Stimulated activated CD4-positive, alpha-beta T cell treated with anti-CD3 and anti-CD28 coated beads, Interleukin-15, amount 100 ng/mL, for 1 hour (primary cell): Measurements from ENCODE around the gene NAXE.
"Not testable (repeated sequence)": the region's sequence is repeated elsewhere in the genome, so short reads cannot be mapped to it uniquely, and the experiment has no call there.

ENCODE experiments used
- DNase-seq, 2 donors: peaks; one replicate each; pipeline ENCODE4 v3.0.0-alpha.2; 2020; ENCODE audit warnings: low read depth in 1 of 2, low spot score in 1 of 2

NAXE gene

GRCh38 chr1:156592910-156593660 is 1.5 kb downstream of the NAXE start:
- DNase-seq: no peak

- no peak for DNase-seq
Observed at GRCh38 chr1:156593661-156593989, 2.0 kb downstream of the NAXE start.

- no peak for DNase-seq
Observed at GRCh38 chr1:156594190-156594589, 2.6 kb downstream of the NAXE start.

DNA sequence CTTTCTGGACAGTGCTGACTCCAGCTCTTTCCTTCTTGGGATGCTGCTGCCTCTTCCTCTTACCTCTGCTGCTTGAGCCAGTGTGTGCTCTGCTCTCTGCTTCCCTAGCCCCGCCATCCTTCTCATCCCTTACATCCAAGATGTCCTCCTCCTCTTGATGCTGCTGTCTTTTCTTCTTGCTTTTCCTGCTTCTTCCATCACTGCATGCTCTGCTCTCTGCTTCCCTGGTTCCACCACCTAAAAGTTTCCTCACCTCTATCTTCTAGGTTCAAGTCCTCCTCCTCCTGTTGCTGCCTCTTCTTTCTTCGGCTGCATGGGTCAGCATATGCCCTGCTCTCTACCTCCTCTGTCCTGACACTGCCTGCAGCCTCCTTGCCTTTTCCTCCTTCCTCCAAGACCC is 3.4 kb downstream of the NAXE start:
- no peak for DNase-seq

GRCh38 chr1:156596426-156596825 is 4.8 kb downstream of the NAXE start:
- no peak for DNase-seq

GRCh38 chr1:156598125-156598524 is 6.5 kb downstream of the NAXE start:
- DNase-seq: no peak

DNA sequence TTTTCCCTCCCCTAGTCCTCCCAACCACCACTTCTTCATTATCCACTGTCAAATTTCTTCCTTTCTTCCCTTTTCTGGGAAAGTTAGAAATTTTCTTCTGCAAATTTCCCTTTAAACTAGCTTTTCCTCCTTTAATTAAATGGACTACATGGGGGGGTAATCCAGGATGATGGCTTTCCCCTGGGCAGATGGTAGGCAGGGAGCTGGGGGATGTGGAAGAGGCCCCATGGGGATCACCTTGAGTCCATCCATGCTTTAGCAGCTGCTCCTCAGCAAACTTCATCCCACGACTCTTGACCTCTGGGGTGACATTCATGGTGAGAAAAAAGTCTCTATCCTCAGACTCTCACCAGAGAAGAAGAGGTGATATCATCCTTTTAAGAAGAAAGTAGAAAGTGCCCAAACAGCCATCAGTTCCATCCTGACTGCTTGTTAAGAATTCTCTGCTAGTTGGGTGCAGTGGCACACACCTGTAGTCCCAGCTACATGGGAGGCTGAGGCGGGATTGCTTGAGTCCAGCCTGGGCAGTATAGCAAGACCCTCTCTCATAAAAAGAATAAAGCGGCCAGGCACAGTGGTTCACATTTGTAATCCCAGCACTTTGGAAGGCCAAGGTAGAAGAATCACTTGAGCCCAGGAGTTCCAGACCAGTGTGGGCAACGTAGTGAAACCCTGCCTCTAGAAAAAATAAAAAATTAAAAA is 7.3 kb downstream of the NAXE start:
- DNase-seq: no peak

DNA sequence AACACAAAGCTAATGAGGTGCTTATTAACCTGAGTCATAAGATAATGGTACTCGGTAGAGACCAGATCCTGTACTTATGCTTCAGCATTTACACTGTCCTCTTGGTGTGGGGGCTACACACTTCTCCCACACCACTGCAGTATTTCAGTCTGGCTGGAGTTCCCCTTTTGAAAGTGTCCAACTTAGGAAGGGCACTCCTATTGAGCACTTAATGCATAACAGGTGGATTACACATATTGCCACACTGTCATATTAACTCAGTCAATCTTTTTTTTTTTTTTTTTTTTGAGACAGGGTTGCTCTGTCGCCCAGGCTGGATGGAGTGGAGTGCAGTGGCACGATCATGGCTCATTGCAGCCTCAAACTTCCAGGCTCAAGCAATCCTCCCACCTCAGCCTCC is 8.2 kb downstream of the NAXE start:
- DNase-seq: no peak

DNA sequence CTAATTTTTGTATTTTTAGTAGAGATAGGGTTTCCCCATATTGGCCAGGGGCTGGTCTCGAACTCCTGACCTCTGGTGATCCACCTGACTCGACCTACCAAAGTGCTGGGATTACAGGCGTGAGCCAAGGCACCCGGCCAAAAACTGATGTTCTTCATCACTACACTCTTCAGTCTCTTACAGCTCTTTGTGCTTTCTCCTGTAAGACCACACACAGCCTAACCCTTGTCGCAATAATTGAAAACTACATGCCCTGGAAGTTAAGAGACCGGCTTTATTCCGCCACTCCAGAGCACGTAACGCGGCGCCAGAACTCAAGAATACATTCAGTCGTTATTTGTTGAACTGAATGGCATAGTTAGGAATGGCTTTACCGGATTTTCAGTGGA is 9.2 kb downstream of the NAXE start:
- no peak for DNase-seq

GRCh38 chr1:156601122-156601830 is 9.7 kb downstream of the NAXE start, which contains the start of gene GPATCH4:
GPATCH4 (minus strand) TSS chr1:156601479.
- DNase-seq: peak; percentile 59 to 64

GRCh38 chr1:156601892-156602291 is 10.3 kb downstream of the NAXE start:
- no peak for DNase-seq

- no peak for DNase-seq
Observed at GRCh38 chr1:156602557-156602993, 11.0 kb downstream of the NAXE start.

DNA sequence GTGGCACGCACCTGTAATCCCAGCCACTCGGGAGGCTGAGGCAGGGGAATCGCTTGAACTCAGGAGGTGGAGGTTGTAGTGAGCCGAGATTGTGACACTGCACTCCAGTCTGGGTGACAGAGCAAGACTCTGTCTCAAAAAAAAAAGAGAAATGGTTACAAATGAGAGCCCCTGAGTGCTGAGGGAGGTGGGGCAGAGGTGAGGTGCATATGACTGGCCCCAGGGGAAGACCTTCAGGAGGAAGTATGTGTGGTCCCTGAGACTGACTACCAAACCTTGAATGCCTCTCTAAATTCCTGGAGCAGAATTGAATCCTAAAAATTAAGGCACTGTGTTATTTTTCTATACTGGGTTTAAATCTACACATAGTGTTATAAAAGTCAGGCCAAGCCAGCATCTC is 15.8 kb downstream of the NAXE start:
- DNase-seq: not testable (repeated sequence)

- peak in 1 of 2 donors; percentile 35 for DNase-seq
Observed at GRCh38 chr1:156608036-156608674, 16.6 kb downstream of the NAXE start.

- DNase-seq: peak in 1 of 2 donors; percentile 21
Observed at GRCh38 chr1:156608981-156609380, 17.4 kb downstream of the NAXE start.

- not testable (repeated sequence) for DNase-seq
Observed at GRCh38 chr1:156610072-156610471, 18.5 kb downstream of the NAXE start.

DNA sequence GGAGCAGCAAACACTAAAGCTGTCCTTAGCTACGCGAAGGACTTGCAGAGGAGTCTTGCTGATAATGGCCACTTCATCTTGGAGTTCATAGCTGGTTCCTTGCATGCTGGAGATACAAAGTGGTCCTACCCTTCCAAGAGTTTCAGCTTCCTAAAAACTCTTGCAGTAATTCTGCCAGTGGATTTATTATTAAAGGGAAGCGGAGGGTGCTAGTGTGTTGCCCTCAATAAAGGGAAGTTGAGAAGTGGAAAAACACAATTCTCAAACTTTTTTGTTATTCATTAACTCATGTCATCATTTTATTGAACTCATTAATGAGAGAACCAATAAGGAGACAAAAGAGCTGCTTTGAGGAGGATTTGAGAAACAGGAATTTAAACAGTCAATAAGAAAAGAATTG is 21.1 kb downstream of the NAXE start:
- no peak for DNase-seq

GRCh38 chr1:156615946-156616345 is 24.4 kb downstream of the NAXE start:
- no peak for DNase-seq

DNA sequence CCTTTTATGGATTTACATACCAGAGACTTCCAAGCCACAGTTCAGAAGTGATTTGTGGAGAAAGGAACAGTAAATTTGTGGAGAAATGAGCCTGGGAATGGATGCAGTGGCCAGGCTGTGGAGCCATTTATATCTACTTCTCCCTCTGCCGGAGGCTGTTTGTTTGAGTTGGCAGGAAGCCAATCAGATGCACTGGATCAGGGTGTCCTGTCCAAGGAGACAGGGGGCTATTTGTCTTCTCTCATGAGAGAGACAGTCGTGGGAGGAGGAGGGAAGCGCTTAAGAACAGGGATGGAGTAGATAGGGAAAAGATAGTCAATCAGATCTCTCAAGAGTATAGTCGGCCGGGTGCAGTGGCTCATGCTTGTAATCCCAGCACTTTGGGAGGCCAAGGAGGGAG is 24.9 kb downstream of the NAXE start:
- no peak for DNase-seq

DNA sequence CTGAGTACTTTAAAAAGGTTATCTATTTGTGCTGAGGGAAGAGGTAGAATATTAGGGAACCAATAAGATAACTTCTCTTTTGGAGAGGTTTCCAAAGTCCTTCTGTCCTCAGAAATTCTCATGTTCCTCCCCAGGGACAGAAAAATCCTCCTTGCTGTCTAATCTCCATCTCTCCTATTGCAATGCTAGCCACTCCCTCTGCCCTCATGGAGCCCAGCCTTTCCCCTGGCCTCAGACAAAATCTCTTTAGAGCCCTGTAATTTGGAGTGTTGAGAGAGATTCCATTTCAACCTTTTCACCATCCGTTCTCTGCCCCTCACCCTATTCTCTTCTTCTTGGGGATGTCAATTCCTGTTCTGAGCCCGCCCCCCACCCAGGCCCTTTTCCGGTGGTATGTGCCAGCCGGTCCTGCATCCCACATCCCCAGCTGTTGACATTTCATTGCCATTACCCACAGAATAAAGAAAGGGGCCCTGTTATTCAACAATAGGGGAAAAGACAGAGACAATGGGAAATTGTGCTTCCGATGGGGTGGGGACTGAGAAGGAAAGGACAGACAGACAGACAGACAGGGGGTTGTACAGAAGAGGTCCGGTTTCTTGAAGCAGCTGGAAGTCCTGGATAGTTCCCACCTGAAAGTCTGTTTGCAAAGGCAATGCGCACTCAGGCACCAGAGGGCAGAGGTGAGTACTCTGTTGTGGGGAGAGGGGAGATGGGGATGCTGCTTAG is 27.4 kb downstream of the NAXE start, which contains the start of gene HAPLN2:
TSS of gene HAPLN2 (plus strand) at position 563 of the 729 bp plus-strand sequence. CDS start 4,076 bp downstream, outside the sequence.
- no peak for DNase-seq

DNA sequence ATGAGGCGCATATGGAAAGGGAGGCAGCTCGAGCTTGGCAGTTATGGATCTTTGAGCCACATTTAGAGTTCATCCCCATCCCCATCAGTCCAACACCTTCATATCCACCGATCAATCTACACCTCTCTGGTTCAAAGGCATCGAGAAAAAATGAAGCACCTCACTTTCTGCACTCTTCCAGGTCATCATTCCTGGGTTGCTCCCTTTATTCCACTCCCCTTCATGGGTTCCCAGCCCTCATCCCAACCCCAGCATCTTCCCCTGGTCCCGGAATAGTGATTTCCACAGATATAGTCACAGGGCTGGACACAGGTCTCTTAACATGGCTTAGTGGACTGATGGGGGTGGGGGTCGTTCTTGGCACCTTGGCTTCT is 28.0 kb downstream of the NAXE start:
- DNase-seq: no peak
